GM18505 (cell line): ENCODE results near the gene VGF.

ENCODE experiments used
- ATAC-seq: cut with Tn5 transposase; IDR thresholded peaks from one replicate; pipeline ENCODE4 v1.9.1; 2021; ENCODE audit not compliant: unreplicated experiment
- POLR2A ChIP-seq: IDR thresholded peaks from 4 replicates; pipeline ENCODE4 v1.6.1; 2011; ENCODE audit warnings: borderline replicate concordance; ENCODE audit not compliant: insufficient read depth, insufficient read length; ENCODE audit errors: extremely low read depth

The VGF gene

GRCh38 chr7:101174322-101174854 is 9.0 kb upstream of the VGF start:
- no peak for ATAC-seq
- TF ChIP-seq POLR2A, result no peak

GRCh38 chr7:101173752-101174244 is 8.4 kb upstream of the VGF start:
- ATAC-seq, result no peak
- TF ChIP-seq POLR2A, result no peak

GRCh38 chr7:101172854-101173751 is 7.7 kb upstream of the VGF start:
- no peak for TF ChIP-seq POLR2A
- no peak for ATAC-seq

- TF ChIP-seq POLR2A, result no peak
- no peak for ATAC-seq
Observed at GRCh38 chr7:101172005-101172853, 6.9 kb upstream of the VGF start.

GRCh38 chr7:101171442-101171837 is 6.1 kb upstream of the VGF start:
- no peak for TF ChIP-seq POLR2A
- ATAC-seq, result no peak

- TF ChIP-seq POLR2A, result no peak
- ATAC-seq, result no peak
Observed at GRCh38 chr7:101170617-101171441, 5.5 kb upstream of the VGF start.

- no peak for ATAC-seq
- TF ChIP-seq POLR2A, result no peak
Observed at GRCh38 chr7:101169838-101170551, 4.6 kb upstream of the VGF start.

GRCh38 chr7:101169110-101169837 is 3.9 kb upstream of the VGF start:
- no peak for ATAC-seq

GRCh38 chr7:101168412-101169049 is 3.2 kb upstream of the VGF start:
- TF ChIP-seq POLR2A, result no peak
- no peak for ATAC-seq

More at GRCh38 chr7:101169110-101169837, 3.9 kb upstream of the VGF start:
- no peak for TF ChIP-seq POLR2A

GRCh38 chr7:101167645-101168411 is 2.5 kb upstream of the VGF start:
- no peak for TF ChIP-seq POLR2A
- ATAC-seq, result no peak
